Psoas muscle (tissue), 8 donors: ENCODE results near the gene C8G. TPM values are rescaled to one million over a fixed set of nuclear protein-coding genes. Genes with fewer than 3 reads are reported as not detected.

Experiments
- ATAC-seq, 4 donors: fragments of 200-7000 bp; cut with Tn5 transposase; one replicate each; pipeline ENCODE4 v1.9.1; 2020; ENCODE audit warnings: moderate library complexity in 3 of 4, mild to moderate bottlenecking in 2 of 4
- DNase-seq, 2 donors: peaks; one replicate each; pipeline ENCODE4 v3.0.0-alpha.2; 2020
- H3K27ac ChIP-seq: fragments of 200-600 bp; one replicate; pipeline ENCODE4 v1.8.0; 2022
- H3K27me3 ChIP-seq, 3 donors: fragments of 200-600 bp in 1 of 3; one replicate each; pipeline versions ENCODE4 v1.6.1 to v1.8.0; 2013 to 2022; ENCODE audit warnings: low read length in 2 of 3, mild to moderate bottlenecking in 2 of 3, moderate library complexity in 1 of 3; ENCODE audit not compliant: insufficient read depth in 3 of 3
- H3K36me3 ChIP-seq, 2 donors: fragments of 200-600 bp in 1 of 2; one replicate each; pipeline versions ENCODE4 v1.6.1 to v1.8.0; 2013 to 2022; ENCODE audit warnings: low read depth in 1 of 2, mild to moderate bottlenecking in 1 of 2, moderate library complexity in 1 of 2; ENCODE audit not compliant: insufficient read depth in 1 of 2
- H3K4me1 ChIP-seq: fragments of 200-600 bp; one replicate; pipeline ENCODE4 v1.8.0; 2022
- H3K4me3 ChIP-seq: fragments of 200-600 bp; one replicate; pipeline ENCODE4 v1.8.0; 2022; ENCODE audit warnings: mild to moderate bottlenecking
- H3K9me3 ChIP-seq: fragments of 200-600 bp; one replicate; pipeline ENCODE4 v1.8.0; 2022
- WGBS, 3 donors: extraction: QIAGEN DNeasy Blood & Tissue Kit; methylation state at CpG; one replicate each; pipeline versions ENCODE4 v1.1.6 to v1.1.7; 2013; 5-methylcytosine and 5-hydroxymethylcytosine counted together
- intact Hi-C, 2 donors: fragments of 100-400 bp; cut with DNase I; formaldehyde crosslinking; loops; one replicate each; pipeline versions ENCODE4 v1.11.0 to v1.14.2; 2022
- polyA plus RNA-seq, 3 donors: library from polyadenylated mRNA; stranded (reverse); fragments of 200-250 nt; gene quantifications; one replicate each; pipeline ENCODE4 v1.2.3, GENCODE V29; 2013
- total RNA-seq, 4 donors: library from RNA; stranded (reverse); fragmentation: NEBNext Ultra II Directional in 2 of 4; extraction: Animal tissue kit (Norgen Biotek cat#: 25700) in 2 of 4; gene quantifications; one replicate each; pipeline versions ENCODE4 v1.2.1 to v1.2.4, GENCODE V29; 2021 to 2023
- TF ChIP-seq, protein P1 (sequence below): fragments of 200-600 bp; IDR thresholded peaks from one replicate; pipeline ENCODE4 v1.8.0; 2022; ENCODE audit warnings: antibody characterized with exemption
- donor health status: healthy with polysubstance abuse.
- donor health status: DM: no; HTN: no; CAD: no; lungs with moderate emphysema.
- donor health status: Bipolar disorder and iron deficiency.
- donor health status: healthy.
- donor health status: DM: yes; HTN: yes; CAD: no.
- donor health status: DM: no; HTN: no; CAD: no.
- donor health status: DM: no; HTN: no; CAD: no.
- donor health status: DM: yes; HTN: yes; CAD: no.

Gene C8G
- total and polyA plus RNA-seq, 7 donors = 1.7 to 7.9 (median 5.1) TPM

DNA sequence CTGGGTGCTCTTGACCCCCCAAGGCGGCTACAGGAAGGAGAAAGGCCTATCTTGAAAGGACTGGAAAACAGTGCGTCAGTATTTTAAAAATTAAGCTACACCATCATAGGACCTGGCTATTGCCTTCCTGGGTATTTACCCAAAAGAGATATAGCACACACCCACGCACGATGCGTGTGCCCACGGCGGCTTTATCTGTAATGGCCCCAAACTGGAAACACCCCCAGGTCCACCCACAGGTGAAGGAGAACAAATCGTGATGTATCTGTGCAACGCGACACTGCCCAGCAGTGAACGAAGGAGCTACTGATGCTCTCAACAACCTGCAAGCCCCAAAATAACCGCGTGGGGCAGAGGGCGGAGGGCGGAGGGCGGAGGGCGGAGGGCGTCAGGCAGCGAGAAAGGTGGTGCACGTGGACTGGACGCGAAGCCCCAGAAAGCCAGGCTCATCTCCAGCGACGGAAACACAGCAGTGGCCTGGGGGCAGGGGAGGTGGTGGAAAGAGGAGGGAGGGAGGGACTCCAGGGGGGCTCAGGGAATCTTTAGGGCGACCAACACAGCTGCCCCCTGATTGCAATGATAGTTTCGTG is 19.9 kb downstream of the C8G start:
- H3K4me1 ChIP-seq = no peaks in the 10 kb centered on the region
- no peaks in the 10 kb centered on the region for H3K9me3 ChIP-seq
- peaks cover 0 to 4% (median 0%) of the 10 kb centered on the region in 3 donors for H3K27me3 ChIP-seq
- intact Hi-C loops = no loop called here
- no peak overlapping the region for H3K4me3 ChIP-seq
- TF ChIP-seq, protein P1, sequence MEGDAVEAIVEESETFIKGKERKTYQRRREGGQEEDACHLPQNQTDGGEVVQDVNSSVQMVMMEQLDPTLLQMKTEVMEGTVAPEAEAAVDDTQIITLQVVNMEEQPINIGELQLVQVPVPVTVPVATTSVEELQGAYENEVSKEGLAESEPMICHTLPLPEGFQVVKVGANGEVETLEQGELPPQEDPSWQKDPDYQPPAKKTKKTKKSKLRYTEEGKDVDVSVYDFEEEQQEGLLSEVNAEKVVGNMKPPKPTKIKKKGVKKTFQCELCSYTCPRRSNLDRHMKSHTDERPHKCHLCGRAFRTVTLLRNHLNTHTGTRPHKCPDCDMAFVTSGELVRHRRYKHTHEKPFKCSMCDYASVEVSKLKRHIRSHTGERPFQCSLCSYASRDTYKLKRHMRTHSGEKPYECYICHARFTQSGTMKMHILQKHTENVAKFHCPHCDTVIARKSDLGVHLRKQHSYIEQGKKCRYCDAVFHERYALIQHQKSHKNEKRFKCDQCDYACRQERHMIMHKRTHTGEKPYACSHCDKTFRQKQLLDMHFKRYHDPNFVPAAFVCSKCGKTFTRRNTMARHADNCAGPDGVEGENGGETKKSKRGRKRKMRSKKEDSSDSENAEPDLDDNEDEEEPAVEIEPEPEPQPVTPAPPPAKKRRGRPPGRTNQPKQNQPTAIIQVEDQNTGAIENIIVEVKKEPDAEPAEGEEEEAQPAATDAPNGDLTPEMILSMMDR = no peak
- no peak for DNase-seq
- H3K27ac ChIP-seq = no peak overlapping the region
- no peak for ATAC-seq
- 89 to 90% (median 89%) methylated on average over 26 of the region's 26 CpGs for WGBS, 3 donors
- no peaks in the 10 kb centered on the region for H3K36me3 ChIP-seq

DNA sequence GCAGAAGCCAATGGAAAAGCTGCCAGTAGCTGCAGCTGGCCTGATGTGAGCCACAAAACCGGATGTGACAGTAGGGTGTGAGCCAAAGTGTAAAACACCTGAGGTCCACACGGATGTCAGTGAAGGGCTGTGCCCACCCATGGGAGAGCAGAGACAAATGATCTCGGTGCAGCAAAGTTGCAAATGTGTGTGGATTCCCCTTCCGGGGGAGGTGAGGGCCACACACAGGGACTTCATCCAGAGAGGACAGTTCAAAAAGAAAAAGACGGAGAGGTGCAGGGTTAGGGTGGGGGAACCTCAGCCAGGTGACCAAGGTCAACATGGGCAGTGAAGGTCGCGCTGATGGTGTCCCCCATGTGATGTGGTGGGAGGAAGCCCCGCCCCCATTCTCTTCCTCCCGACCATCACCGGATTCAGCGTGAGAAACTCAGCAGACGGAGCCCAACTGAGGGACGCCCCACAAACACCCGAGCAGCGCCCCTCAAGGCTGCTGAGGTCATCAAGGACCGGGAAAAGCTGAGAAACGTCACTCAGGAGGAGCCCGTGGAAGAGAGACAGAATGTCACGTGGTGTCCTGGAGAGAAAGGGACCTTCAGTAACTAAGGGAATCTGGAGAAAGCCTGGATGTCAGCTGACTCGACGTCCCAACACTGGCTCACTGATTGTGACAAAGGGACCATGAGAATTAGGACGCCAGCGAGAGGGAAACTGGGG is 20.9 kb downstream of the C8G start:
- Histone ChIP-seq H3K4me3 (no peak overlapping the region), H3K27me3 (peaks cover 0 to 4% (median 0%) of the 10 kb centered on the region in 3 donors), H3K36me3 (no peaks in the 10 kb centered on the region), H3K9me3 (no peaks in the 10 kb centered on the region), H3K4me1 (no peaks in the 10 kb centered on the region), H3K27ac (no peak overlapping the region)
- intact Hi-C loops = no loop called here
- 13 to 19% (median 18%) methylated on average over 23 of the region's 23 CpGs for WGBS, 3 donors
- TF ChIP-seq, protein P1 = no peak
- DNase-seq (no peak), ATAC-seq (no peak)

DNA sequence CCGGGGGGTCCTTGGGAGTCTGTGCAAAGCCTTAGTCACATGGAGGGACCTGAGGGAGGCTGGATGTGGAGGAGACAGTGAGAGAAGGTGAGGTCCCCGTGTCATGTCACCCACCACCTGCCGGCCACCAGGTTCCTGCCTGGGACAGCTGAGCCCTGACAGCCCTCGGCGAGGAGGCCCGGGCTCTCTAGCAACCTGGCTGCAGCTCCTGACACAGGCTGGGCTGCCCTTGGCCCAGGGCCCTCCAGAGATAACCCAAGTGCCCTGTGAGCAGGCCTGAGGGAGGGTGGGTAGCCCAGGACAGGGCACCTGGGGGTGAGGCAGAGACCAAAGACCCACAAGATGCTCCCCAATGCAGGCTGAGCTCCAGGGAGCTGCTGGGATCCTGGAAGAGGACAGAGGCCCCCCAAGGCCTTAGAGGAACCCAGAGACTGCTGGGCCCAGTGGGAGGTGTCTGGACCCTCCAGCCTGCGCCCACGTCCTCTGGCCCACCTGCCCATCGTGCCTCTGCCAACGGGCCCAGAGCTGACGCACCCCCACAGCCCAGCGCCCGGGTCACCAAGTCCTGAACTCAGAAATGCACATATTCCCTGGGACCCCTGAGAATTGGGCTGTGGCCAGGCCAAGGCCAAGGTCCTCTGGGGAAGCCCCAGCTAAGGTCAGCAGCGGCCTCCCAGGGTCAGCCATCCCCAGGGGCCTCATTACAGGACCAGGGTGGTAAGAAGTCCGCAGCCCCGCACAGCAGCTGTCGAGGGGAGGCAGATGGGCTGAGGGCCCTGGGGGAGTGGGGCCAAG is 23.5 kb downstream of the C8G start:
- Histone ChIP-seq H3K4me1 (no peaks in the 10 kb centered on the region), H3K4me3 (no peak overlapping the region), H3K27me3 (peaks cover 0 to 4% (median 0%) of the 10 kb centered on the region in 3 donors), H3K36me3 (no peaks in the 10 kb centered on the region), H3K9me3 (no peaks in the 10 kb centered on the region), H3K27ac (no peak overlapping the region)
- no peak for ATAC-seq
- WGBS, 3 donors = 63 to 71% (median 63%) methylated on average over 17 of the region's 17 CpGs
- TF ChIP-seq, protein P1 = no peak
- DNase-seq = no peak
- intact Hi-C loops = no loop called here

DNA sequence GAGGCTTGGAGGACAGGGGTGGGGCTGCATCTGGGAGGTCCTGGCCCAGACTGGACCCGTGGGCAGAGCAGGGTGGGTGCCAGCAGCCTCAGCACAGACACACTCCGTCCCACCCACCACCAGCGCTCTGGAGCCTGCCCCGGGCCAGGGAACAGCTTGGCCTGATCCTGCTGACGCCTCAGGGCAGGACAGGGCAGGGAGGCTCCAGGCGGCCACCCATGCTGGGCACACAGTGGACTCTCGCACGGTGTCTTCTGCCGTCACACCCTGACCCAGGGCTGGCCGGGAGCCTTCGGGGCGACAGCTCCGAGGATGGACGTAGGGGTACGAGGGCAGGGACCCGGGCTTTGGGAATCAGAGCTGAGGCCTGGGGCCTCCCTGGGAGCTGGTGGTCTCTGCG is 24.1 kb downstream of the C8G start:
- no peak for DNase-seq
- Histone ChIP-seq H3K9me3 (no peaks in the 10 kb centered on the region), H3K27ac (no peak overlapping the region), H3K36me3 (no peaks in the 10 kb centered on the region), H3K27me3 (peaks cover 0 to 4% (median 0%) of the 10 kb centered on the region in 3 donors), H3K4me1 (no peaks in the 10 kb centered on the region), H3K4me3 (no peak overlapping the region)
- TF ChIP-seq, protein P1 = no peak
- intact Hi-C loops = no loop called here
- 54 to 75% (median 61%) methylated on average over 17 of the region's 17 CpGs for WGBS, 3 donors
- ATAC-seq = no peak
